HepG2 (cell line): ENCODE measurements around the gene SNAI1. TPM values are rescaled to one million over a fixed set of nuclear protein-coding genes. Genes with fewer than 3 reads are reported as not detected.

Experiments used
- ATM ChIP-seq: fragments of 450-650 bp; IDR thresholded peaks from 2 replicates; pipeline ENCODE4 v1.7.1; 2017; ENCODE audit warnings: mild to moderate bottlenecking, borderline replicate concordance
- ATRX ChIP-seq: sonication (generic); formaldehyde crosslinking; IDR thresholded peaks from 2 replicates; pipeline ENCODE4 v1.4.0; 2020; ENCODE audit warnings: missing genetic modification reagents, borderline replicate concordance
- CTCF ChIP-seq: sonication (generic); formaldehyde crosslinking; IDR thresholded peaks from 2 replicates; pipeline ENCODE4 v1.5.0; 2020; ENCODE audit warnings: mild to moderate bottlenecking, missing genetic modification reagents, moderate library complexity
- GLI4 ChIP-seq: sonication (generic); formaldehyde crosslinking; IDR thresholded peaks from 2 replicates; pipeline ENCODE4 v1.5.1; 2020; ENCODE audit warnings: missing genetic modification reagents, mild to moderate bottlenecking, moderate library complexity, borderline replicate concordance
- HNRNPLL ChIP-seq: fragments of 200-400 bp; formaldehyde crosslinking; IDR thresholded peaks from 2 replicates; pipeline ENCODE4 v1.6.1; 2017; ENCODE audit warnings: mild to moderate bottlenecking, low read depth, low read length; ENCODE audit not compliant: poor library complexity, severe bottlenecking
- HOXA3 ChIP-seq: sonication (generic); formaldehyde crosslinking; IDR thresholded peaks from 2 replicates; pipeline ENCODE4 v1.5.0; 2020; ENCODE audit warnings: missing genetic modification reagents
- RERE ChIP-seq: IDR thresholded peaks from 2 replicates; pipeline ENCODE4 v1.6.1; 2016; ENCODE audit warnings: low read depth, missing genetic modification reagents, missing compliant biosample characterization
- SNRNP70 ChIP-seq: fragments of 200-400 bp; formaldehyde crosslinking; IDR thresholded peaks from 2 replicates; pipeline ENCODE4 v1.6.1; 2017; ENCODE audit warnings: mild to moderate bottlenecking, low read depth, low read length, moderate library complexity
- TBX2 ChIP-seq: sonication (generic); formaldehyde crosslinking; IDR thresholded peaks from 2 replicates; pipeline ENCODE4 v1.5.0; 2020; ENCODE audit warnings: missing genetic modification reagents, mild to moderate bottlenecking, borderline replicate concordance
- THRA ChIP-seq: sonication (generic); formaldehyde crosslinking; IDR thresholded peaks from 2 replicates; pipeline ENCODE4 v1.4.0; 2020; ENCODE audit warnings: missing genetic modification reagents, borderline replicate concordance
- ZEB1 ChIP-seq: IDR thresholded peaks from 2 replicates; pipeline ENCODE4 v1.6.1; 2012; ENCODE audit warnings: mild to moderate bottlenecking, low read depth, inconsistent platforms; ENCODE audit not compliant: insufficient replicate concordance
- ZFP41 ChIP-seq: sonication (generic); formaldehyde crosslinking; IDR thresholded peaks from 2 replicates; pipeline ENCODE4 v1.4.0; 2020; ENCODE audit warnings: mild to moderate bottlenecking, missing genetic modification reagents, borderline replicate concordance
- ZMYM2 ChIP-seq: sonication (generic); formaldehyde crosslinking; IDR thresholded peaks from 2 replicates; pipeline ENCODE4 v1.8.0; 2022; ENCODE audit warnings: mild to moderate bottlenecking, missing genetic modification reagents
- ZMYM4 ChIP-seq: sonication (generic); formaldehyde crosslinking; IDR thresholded peaks from 2 replicates; pipeline ENCODE4 v1.8.1; 2023; ENCODE audit warnings: mild to moderate bottlenecking, missing genetic modification reagents
- ZNF121 ChIP-seq: sonication (generic); formaldehyde crosslinking; IDR thresholded peaks from 2 replicates; pipeline ENCODE4 v1.5.0; 2020; ENCODE audit warnings: mild to moderate bottlenecking, missing genetic modification reagents
- ZNF251 ChIP-seq: sonication (generic); formaldehyde crosslinking; IDR thresholded peaks from 2 replicates; pipeline ENCODE4 v1.9.0; 2021; ENCODE audit warnings: mild to moderate bottlenecking, missing genetic modification reagents
- ZNF460 ChIP-seq: sonication (generic); formaldehyde crosslinking; IDR thresholded peaks from 2 replicates; pipeline ENCODE4 v1.5.1; 2020; ENCODE audit warnings: missing genetic modification reagents, mild to moderate bottlenecking, borderline replicate concordance
- ZNF510 ChIP-seq: sonication (generic); formaldehyde crosslinking; IDR thresholded peaks from 2 replicates; pipeline ENCODE4 v1.4.0; 2020; ENCODE audit warnings: low read depth, mild to moderate bottlenecking, missing genetic modification reagents
- ZNF713 ChIP-seq: sonication (generic); formaldehyde crosslinking; IDR thresholded peaks from 2 replicates; pipeline ENCODE4 v1.4.0; 2020; ENCODE audit warnings: mild to moderate bottlenecking, missing genetic modification reagents
- ZNF749 ChIP-seq: sonication (generic); formaldehyde crosslinking; IDR thresholded peaks from 2 replicates; pipeline ENCODE4 v1.8.0; 2022; ENCODE audit warnings: mild to moderate bottlenecking, missing genetic modification reagents, moderate library complexity, borderline replicate concordance
- ZNF768 ChIP-seq: sonication (generic); formaldehyde crosslinking; IDR thresholded peaks from 2 replicates; pipeline ENCODE4 v1.4.0; 2020; ENCODE audit warnings: missing genetic modification reagents
- polyA plus RNA-seq, 8 experiments: library from polyadenylated mRNA; depleted of rRNA in 3 of 8; stranded (reverse) in 7 of 8; unstranded in 1 of 8; fragments of >200 nt; fragmentation: Illumina TruSeq in 4 of 8; extraction: Trizol in 4 of 8; gene quantifications; 2 replicates each; pipeline versions ENCODE4 v1.2.1 to v1.2.3, GENCODE V29; 2011 to 2016; ENCODE audit warnings: low read depth in 4 of 8, missing spikeins in 1 of 8, mixed read lengths in 1 of 8; ENCODE audit not compliant: insufficient read depth in 1 of 8
- total RNA-seq, 5 experiments: library from RNA; depleted of rRNA; stranded (reverse); fragments of >200 nt; fragmentation: Illumina TruSeq; extraction: Trizol; gene quantifications; 2 replicates each; pipeline ENCODE4 v1.2.3, GENCODE V29; 2016; ENCODE audit warnings: low read depth in 1 of 5
- TF ChIP-seq, protein P1 (sequence below): sonication (generic); formaldehyde crosslinking; IDR thresholded peaks from 2 replicates; pipeline ENCODE4 v1.8.1; 2023; ENCODE audit warnings: mild to moderate bottlenecking, missing genetic modification reagents

Gene SNAI1
- total and polyA plus RNA-seq, 2 of the 13 experiments (the other 11 are each of a cell fraction or from before 2014, with no cell fraction given) = 1.3 to 1.4 TPM

- TF ChIP-seq, protein P1, sequence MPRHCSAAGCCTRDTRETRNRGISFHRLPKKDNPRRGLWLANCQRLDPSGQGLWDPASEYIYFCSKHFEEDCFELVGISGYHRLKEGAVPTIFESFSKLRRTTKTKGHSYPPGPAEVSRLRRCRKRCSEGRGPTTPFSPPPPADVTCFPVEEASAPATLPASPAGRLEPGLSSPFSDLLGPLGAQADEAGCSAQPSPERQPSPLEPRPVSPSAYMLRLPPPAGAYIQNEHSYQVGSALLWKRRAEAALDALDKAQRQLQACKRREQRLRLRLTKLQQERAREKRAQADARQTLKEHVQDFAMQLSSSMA (CRISPR knock-in tag) = 0 out of 2 replicates have a peak, but pooled peaks have one; percentile 35
- TF ChIP-seq ZNF121 (CRISPR knock-in tag) (peak; percentile 92), ATM (no peak), ZFP41 (no peak), ZNF251 (CRISPR knock-in tag) (peak; percentile 38; the same call in 1 of the 2 replicates), CTCF (CRISPR knock-in tag) (no peak), ZNF749 (CRISPR knock-in tag) (no peak), ZNF768 (CRISPR knock-in tag) (no peak; the same call in 1 of the 2 replicates), HNRNPLL (no peak), HOXA3 (CRISPR knock-in tag) (0 out of 2 replicates have a peak, but pooled peaks have one; percentile 4), ZNF460 (CRISPR knock-in tag) (no peak), ZNF713 (no peak), ZMYM4 (CRISPR knock-in tag) (no peak), GLI4 (CRISPR knock-in tag) (no peak), TBX2 (CRISPR knock-in tag) (no peak), SNRNP70 (no peak), ZNF510 (CRISPR knock-in tag) (no peak), ZEB1 (no peak), RERE (no peak), ATRX (CRISPR knock-in tag) (0 out of 2 replicates have a peak, but pooled peaks have one; percentile 81), THRA (CRISPR knock-in tag) (no peak), ZMYM2 (no peak)
Observed at GRCh38 chr20:50038169-50038568, 55.4 kb downstream of the SNAI1 start (continued).
